Gastroesophageal sphincter (tissue), 3 donors: ENCODE measurements around the gene WDR11.

ENCODE experiments used
- POLR2AphosphoS5 ChIP-seq: sonication (generic); formaldehyde crosslinking; IDR thresholded peaks from one replicate; pipeline ENCODE4 v1.6.1; 2017; ENCODE audit warnings: antibody characterized with exemption
- TF ChIP-seq, protein P1 (sequence below), 4 experiments: fragments of 200-600 bp in 2 of 4; fragments of 450-650 bp in 2 of 4; sonication (generic) in 1 of 4; IDR thresholded peaks; one replicate each; pipeline ENCODE4 v1.5.1; 2017 to 2019; ENCODE audit warnings: antibody characterized with exemption in 4 of 4, mild to moderate bottlenecking in 2 of 4, moderate library complexity in 2 of 4

DNA sequence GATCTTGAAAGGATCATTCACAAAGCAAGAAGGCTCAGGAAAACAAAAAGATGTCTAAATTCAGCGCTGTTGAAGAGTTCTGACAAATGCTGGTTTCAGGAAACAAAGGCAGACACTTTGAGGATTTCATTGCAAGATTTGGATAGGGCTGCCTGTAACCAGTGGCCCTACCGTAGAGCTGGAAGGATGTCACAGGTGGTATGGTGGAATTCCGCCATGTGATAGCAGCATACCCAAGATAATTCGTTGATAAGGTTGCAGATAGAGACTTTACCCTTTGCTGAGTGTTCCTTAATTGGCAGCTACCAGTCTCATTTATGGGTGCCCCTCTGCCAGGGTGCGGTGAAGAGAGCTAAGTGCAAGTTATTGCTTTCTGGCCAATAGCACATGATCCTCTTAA is 100.1 kb downstream of the WDR11 start:
- TF ChIP-seq, protein P1, sequence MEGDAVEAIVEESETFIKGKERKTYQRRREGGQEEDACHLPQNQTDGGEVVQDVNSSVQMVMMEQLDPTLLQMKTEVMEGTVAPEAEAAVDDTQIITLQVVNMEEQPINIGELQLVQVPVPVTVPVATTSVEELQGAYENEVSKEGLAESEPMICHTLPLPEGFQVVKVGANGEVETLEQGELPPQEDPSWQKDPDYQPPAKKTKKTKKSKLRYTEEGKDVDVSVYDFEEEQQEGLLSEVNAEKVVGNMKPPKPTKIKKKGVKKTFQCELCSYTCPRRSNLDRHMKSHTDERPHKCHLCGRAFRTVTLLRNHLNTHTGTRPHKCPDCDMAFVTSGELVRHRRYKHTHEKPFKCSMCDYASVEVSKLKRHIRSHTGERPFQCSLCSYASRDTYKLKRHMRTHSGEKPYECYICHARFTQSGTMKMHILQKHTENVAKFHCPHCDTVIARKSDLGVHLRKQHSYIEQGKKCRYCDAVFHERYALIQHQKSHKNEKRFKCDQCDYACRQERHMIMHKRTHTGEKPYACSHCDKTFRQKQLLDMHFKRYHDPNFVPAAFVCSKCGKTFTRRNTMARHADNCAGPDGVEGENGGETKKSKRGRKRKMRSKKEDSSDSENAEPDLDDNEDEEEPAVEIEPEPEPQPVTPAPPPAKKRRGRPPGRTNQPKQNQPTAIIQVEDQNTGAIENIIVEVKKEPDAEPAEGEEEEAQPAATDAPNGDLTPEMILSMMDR (IDR thresholded peaks at IDR 0.05): no peak
- no peak for TF ChIP-seq POLR2AphosphoS5
